Loucy (cell line): Measurements from ENCODE around the gene CHST12.

ENCODE experiments used
- CTCF ChIP-seq: fragments of 200-600 bp; sonication (generic); conservative IDR thresholded peaks from 2 replicates; pipeline ENCODE4 v1.5.1; 2014; ENCODE audit warnings: mild to moderate bottlenecking, antibody characterized with exemption, low read length
- EZH2phosphoT487 ChIP-seq: fragments of 200-600 bp; IDR thresholded peaks from 2 replicates; pipeline ENCODE4 v1.6.1; 2018; ENCODE audit warnings: antibody characterized with exemption, mild to moderate bottlenecking, moderate library complexity, borderline replicate concordance

DNA sequence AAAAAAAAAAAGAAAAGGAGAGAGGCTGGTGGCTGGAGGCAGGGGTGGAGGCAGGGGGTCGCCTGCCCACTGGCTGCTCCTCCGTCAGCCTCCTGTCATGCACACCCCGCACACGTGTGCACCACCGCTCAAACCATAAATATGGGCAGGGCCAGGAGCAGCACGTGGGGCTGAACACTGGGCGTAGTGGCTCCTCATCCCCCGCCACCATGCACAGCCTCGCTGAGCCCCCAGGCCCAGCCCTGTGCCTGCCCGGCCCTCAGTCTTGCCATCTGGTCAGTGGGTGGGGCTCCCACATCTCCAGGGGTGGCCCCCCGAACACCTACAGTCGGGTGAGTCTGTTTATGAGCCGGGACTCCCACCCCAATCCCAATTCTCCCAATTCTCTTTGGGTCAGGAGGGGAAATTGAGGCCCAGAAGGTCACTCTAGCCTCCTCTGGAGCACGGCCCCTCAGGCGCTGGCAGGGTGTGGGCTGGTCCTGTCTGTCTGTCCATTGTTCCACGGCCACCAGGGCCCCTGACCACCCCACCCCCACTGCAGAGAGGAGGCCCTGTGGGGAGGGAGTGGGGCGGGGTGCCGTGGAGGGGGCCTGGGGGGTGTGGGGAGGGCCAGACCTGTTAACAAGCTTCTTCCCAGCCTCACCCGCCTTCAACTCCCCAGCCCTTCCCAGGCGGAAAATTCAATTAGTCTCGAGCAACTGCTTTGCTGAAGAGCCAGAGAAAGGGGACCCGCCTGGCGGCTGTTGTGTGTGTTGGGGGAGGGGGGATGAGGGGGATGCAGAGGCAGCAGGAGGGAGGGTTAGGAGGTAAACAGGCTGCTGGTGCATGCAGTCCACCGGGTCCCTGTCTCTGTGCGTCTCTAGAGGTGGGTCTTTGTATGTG lies 92.2 kb downstream of the CHST12 start:
- no peak for TF ChIP-seq CTCF
- TF ChIP-seq EZH2phosphoT487, result no peak
